ENCODE results near the gene CDK16.

- TF ChIP-seq SPI1 (IDR thresholded peaks at IDR 0.05; ENCODE audit: low read depth, low read length) (no peak), TAF1 (IDR thresholded peaks at IDR 0.05; ENCODE audit: low read depth, low read length) (no peak), POLR2AphosphoS5 (IDR thresholded peaks at IDR 0.05; ENCODE audit: low read depth, low read length) (no peak)
Measured at GRCh38 chrX:47242321-47242720, 23.8 kb downstream of the CDK16 start.
